GM23248 (cell line): ENCODE data around the gene YKT6.

Experiments
- EZH2 ChIP-seq: fragments of 200-600 bp; sonication (generic); IDR thresholded peaks from 2 replicates; pipeline ENCODE4 v1.6.1; 2018; ENCODE audit warnings: antibody characterized with exemption, mild to moderate bottlenecking; ENCODE audit not compliant: insufficient read depth, poor library complexity, severe bottlenecking
- EZH2phosphoT487 ChIP-seq: fragments of 200-600 bp; sonication (generic); IDR thresholded peaks from 2 replicates; pipeline ENCODE4 v1.6.1; 2018; ENCODE audit warnings: antibody characterized with exemption, moderate library complexity, mild to moderate bottlenecking, low read depth; ENCODE audit not compliant: insufficient read depth

- no peak for TF ChIP-seq EZH2
- no peak for TF ChIP-seq EZH2phosphoT487
These were observed 40.8 kb upstream of the YKT6 start for GRCh38 chr7:44159824-44160630.
